Embryonic facial prominence (tissue), 1 donor: ENCODE data around the gene EFNB1.

Experiments used
- DNase-seq: peaks from one replicate; pipeline ENCODE4 v3.0.0-alpha.2; 2016; ENCODE audit errors: extremely low spot score

Gene EFNB1

GRCh38 chrX:68883800-68884199 lies 55.0 kb downstream of the EFNB1 start:
- DNase-seq = no peak

GRCh38 chrX:68889249-68889648 lies 60.4 kb downstream of the EFNB1 start:
- no peak for DNase-seq
